Hepatic stellate cell (primary cell): Measurements from ENCODE around the gene ATF7.

ENCODE experiments used
- DNase-seq: peaks from one replicate; pipeline ENCODE4 v3.0.0; 2011; ENCODE audit warnings: low spot score

The ATF7 gene

DNA sequence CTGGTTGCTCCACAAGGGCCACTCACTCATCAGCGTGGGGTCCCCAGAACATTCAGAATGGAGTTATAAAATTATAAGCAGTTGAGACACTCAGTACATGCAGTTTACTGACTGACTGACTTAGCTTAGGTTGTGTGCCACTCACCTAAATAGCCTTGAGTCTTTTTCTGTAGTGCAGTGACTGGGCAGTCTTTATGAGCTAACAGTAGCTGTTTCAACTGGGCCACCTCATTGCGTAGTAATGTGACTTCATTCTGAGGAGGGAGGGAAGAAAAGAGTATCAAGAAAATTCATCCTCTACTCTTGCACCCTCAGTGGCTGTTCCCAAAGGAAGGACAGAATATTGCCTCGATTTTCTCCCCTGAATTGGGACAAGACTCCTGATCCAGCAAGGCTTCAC is 103.1 kb downstream of the ATF7 start:
- DNase-seq = no peak

DNA sequence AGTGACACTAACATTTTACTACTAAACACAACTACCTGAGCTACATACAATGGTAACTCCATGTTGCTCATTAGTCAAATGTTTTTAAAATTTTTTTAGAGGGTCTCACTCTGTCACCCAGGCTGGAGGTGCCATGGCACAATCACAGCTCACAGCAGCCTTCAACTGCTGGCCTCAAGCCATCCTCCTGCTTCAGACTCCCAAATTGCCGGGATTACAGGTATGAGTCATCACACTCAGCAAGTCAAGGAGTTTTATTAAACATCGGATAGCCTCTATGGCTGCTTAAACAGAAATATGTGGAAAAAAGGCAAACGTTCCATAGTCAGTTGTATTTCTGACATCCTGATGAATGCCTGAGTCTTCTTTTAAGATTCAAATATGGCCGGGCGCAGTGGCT is 107.8 kb downstream of the ATF7 start:
- DNase-seq = no peak

DNA sequence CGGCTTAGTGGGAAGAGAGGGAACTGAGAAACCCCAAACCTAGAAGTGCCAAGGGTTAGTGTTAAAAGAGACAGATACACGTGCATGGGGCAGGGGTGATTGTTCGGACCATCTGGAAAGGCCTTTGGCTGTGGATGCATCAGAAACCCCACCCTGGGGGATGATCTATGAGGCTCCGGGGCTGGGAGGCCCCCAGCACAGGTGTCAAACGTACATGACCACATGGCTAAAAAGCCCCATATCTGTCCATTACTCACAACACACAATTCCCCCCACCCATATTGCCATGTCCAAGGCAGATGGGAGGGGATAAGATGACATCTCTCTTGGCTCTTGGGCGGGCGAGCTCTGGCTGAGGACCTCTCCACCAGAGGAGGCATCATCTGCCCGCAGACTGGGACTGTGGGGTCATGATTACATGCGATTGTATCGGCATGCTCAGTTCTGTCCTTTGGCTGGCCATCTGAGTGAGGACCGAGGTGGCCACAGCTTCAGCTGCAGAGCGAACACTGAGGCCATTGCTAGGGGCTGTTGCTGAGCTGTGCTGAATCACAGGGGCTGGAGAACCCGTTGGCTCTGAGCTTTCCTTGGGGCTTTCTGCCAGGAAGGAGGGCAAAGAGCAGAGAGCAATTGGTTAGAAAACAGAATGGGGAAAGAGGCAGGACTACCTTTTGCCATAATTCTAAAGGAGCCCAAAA is 109.3 kb downstream of the ATF7 start:
- no peak for DNase-seq

DNA sequence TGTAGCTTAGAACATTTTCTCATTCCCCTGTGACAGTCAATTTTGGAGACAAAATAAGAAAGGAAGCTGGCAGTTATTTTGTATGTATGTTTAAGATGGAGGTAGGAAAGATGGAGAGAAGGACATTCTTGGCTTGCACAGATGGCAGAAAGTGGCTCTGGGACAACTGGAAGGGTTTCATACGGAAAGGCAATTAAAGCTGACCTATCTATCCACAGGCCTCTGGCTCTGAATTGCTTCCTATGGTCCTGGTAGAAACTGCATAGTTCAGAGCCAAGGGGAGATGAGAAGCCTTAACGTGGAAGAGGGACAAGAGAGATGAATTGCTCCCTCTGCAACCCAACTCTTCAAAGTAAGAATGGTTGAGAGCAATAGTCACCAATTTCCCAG is 110.9 kb downstream of the ATF7 start:
- no peak for DNase-seq

DNA sequence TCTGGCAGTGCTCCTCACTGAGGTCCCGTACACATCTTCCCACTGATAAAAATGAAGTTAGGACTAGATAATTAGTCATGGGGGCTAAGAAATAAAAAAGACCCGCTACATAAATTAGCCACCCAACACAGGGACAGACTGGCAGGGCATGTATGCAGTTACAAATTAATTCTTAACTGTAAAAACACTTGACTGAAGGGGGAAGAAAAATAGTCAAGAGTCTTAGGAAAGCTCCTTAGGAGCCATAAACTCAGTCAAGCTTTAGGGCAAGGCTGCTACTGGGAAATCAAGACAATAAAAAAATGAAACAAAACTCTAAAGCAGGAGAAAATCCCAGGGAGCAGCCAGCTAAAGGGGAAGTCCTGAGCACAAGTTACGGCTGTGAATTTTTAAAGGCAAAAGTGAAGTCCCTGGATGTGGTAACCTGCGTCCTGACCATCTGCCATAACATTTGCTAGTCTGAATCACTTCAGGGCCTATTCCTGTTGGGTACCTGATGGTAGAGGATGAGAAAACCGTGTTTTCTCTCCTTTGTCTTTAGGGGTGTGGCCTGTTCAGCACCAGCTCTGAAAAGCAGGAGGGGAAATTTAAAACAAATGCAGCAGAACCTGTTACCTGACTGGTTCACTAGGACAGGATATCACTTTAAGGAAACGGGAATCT is 111.4 kb downstream of the ATF7 start:
- DNase-seq = no peak

DNA sequence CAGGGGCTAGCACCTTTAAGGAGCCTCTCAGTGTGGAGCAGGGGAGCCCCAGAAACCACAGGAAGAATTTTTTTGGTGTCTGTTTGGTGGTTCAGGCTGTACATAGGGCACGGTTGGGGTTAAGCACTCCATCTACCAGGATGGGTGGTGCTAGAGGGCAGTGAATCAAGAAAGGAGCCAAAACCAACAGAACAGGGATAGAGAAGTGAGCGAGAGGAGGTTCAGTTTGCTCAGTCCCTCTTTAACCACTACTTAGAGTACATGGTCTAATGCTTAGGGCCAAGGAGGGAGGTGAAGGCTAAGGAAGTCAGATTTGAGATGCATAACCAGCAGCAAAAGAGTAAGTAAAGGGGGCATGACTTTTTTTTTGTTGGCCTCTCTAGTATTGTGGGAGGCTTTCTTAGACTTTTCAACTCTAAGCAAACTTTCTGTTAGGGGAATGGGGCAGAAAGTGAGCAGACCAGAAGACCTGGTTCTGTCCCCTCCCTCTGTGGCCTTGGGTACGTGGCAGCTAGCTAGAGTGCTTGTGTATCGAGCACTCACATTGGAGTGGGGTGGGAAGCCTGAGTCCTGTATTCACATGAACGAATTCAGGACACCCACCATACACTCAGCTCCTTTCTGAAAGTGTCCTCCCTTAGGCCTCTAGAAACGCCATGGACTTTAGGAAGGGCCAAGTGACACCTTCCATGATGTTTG is 112.3 kb downstream of the ATF7 start:
- no peak for DNase-seq

DNA sequence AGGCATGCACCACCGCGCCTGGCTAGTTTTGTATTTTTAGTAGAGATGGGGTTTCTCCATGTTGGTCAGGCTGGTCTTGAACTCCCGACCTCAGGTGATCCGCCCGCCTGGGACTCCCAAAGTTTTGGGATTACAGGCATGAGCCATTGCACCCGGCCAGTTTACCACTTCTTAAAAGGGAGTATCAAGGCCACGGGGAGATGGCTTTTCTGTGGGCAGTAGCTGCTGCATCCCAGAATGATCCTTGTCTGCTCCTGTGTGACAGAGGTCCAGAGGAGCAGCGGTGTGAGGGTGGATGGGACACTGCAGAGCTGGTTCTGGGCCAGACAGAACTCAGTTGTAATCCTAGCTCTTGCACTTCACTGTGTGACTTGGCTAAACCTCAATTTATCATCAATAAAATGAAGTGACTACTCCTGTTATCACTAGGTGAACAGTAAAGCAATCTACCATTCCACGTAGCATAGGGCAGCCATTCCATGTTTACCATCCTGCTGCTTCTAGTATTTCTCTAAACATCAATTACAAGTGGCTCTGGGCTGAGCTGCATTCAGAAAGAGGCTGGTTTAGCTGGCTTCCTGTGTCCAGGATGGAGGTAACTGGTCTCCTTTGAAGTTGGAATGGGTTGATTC is 115.9 kb downstream of the ATF7 start:
- no peak for DNase-seq

DNA sequence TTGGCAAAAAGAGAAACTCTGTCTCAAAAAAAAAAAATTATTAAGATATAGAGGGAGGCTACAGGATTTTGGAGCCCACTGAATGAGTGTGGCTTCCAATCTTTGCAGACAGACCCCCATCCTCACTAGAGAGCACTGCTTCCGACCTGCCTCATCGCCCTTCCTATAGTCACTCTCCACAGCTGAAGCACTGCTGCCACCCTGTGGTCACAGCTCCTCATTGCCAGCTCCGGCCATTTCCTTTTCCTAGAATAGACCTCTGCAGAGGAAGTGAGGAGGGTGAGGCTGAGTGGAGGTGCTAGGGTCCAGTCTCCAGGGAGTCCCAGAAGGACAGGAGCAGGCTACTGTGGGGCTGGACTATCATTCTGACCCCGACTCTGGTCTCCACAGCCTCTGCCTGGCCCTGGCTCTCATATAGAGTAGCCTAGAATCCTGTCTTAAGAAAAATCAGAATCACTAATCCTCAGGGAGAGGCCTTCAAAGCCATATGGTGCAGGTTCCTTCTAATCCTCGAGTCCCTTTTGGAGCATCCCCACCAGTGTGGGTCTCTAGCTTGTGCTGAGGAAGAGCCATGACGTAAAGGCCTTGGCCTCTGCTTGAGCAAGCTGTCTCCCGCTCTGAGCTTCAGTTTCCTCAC is 117.5 kb downstream of the ATF7 start:
- DNase-seq = peak; percentile 76

DNA sequence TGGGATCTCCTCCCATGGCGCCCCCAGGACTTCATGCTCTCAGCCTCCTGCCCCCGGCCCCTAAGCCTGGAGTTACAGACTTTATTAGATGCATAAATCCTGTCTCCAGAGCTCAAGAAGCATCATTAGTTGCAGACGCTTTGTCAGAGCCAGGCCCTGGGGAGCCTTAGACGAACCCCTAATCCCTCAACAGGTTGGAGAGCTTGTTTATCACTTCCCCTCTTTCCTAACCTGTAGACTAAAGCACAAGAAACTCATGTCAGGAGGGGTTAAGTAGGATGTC is 118.6 kb downstream of the ATF7 start:
- DNase-seq = no peak

DNA sequence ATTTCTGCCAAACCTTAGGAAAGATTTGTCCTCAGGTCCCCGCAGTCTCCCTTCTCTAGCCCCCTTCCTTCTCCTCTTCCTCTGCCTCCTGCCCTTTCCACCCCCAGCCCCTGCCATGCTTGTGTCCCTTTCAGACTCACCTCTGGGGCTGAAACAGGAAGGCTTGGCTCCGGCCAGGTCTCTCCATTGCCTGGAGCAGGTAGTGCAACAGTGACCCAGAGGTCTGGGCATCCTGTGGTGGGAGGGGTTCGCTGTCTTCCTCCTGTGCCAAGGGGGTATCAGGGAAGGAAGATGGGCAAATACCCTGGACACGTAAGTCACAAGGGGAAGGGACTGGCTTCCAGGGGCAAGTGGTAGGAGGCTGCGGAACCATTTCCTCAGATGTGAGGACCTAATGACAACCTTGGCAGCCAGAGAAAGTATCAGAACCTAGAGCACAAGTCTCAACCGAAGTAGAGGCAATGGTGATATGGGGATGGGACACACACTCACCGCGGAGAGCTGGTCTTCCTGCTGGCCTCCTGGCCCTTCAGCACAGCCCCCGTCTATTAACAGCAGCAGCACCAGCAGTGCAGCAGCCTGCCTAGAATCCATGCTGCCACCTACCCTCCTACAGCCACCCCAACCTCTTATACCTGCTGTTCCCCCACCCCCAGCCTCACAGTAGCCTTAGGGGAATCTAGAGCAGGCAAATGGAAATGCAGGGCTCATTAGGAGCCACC is 119.1 kb downstream of the ATF7 start, which contains the start of gene NPFF:
Gene NPFF (minus strand): TSS at position 604 of the 722 bp plus-strand sequence. CDS start 10 bp downstream, at position 594.
- no peak for DNase-seq

DNA sequence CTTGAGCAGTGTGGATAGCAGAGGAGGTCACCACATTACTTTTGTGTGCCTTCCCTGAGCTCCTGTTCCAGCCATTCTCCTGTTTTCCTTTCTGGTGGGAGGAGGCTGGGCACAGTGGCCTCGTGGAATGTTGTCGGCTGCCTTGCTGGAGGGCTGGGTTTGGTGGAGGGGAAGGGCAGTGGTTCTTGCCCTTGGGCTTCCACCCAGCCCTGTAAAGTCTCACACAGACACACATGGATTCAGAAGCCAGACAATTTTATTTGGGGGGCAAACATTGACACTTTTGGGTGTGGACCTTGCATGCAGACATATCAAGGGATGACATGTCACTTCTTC is 119.8 kb downstream of the ATF7 start:
- DNase-seq = no peak

DNA sequence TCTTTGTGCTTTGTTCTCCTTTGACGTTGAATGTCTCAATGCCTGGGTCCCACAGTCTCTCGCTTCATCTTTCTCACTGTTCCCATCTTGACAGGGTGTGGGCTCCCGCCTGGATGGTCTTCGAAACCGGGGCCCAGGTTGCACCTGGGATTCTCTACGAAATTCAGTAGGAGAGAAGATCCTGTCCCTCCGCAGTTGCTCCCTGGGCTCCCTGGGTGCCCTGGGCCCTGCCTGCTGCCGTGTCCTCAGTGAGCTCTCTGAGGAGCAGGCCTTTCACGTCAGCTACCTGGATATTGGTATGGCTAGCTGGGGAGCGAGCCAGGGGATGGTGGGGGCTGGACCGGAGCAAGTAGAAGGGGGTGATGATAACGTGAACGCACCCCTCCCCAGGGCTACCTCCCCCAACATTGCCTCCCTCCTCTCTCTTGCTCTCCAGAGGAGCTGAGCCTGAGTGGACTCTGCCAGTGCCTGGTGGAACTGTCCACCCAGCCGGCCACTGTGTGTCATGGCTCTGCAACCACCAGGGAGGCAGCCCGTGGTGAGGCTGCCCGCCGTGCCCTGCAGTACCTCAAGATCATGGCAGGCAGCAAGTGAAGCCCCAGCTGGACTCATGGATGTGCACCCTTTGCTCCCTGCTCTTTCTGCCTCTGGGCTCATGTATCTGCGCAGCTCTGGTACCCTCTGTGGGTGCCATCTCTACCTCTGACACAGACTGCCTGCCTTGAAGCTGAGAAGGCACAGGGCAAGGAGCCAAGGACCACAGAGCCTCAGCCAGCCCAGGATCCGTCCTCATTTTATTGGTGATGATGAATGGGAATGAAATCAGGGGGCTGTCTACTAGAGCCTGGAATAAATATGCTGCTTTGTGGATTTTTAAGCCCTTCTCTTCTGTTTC is 120.4 kb downstream of the ATF7 start:
- DNase-seq = no peak

DNA sequence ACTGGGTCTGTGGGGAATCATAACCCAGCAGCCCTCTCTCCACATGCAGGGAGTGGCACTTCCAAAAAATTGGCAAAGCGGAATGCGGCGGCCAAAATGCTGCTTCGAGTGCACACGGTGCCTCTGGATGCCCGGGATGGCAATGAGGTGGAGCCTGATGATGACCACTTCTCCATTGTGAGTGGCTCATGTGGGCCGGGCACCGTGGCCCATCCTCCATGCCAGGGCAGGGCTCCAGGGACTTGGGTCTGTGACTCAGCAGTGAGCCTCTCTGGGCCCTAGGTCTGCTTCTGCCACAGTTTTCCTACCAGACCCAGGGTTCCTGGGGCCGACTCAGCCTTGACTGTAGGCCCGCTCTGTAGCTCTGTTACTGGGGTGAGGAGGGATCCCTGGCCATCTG is 121.1 kb downstream of the ATF7 start:
- DNase-seq = peak; percentile 53

DNA sequence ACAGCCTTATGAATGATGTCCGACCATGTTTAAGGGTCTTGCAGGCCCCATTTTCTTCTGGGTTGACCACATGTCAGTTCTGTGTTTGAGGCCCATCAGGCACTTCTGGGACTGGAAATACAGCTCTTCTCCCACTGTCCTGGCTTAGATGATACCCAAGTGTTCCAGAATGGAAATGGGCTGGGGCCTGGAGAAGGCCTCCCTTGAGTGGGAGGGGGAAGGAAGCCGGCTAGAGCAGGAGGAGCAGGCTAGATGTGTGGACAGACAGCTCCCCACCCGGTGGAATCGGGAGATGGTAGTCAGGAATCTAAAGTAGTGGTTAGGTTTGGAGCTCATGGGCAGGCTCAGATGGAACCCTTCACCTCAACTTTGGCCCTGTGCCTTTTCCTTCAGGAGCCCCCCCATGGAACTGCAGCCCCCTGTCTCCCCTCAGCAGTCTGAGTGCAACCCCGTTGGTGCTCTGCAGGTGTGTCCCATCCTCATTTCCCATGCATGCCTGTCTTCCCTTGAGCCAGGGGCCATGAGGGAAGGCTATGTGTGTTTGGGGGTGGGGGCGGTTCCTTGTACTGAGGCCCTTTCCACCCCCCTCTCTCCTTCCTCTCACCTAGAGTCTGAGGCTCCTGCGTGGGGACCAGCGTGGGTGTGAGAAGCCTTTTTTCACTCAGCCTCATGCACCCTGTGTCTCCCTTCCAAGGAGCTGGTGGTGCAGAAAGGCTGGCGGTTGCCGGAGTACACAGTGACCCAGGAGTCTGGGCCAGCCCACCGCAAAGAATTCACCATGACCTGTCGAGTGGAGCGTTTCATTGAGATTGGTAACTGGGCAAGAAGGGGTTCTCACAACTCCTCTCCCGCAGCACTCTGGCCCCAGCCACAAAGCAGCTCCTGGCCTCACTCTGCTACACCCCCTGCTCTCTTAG is 121.9 kb downstream of the ATF7 start:
- DNase-seq = no peak

DNA sequence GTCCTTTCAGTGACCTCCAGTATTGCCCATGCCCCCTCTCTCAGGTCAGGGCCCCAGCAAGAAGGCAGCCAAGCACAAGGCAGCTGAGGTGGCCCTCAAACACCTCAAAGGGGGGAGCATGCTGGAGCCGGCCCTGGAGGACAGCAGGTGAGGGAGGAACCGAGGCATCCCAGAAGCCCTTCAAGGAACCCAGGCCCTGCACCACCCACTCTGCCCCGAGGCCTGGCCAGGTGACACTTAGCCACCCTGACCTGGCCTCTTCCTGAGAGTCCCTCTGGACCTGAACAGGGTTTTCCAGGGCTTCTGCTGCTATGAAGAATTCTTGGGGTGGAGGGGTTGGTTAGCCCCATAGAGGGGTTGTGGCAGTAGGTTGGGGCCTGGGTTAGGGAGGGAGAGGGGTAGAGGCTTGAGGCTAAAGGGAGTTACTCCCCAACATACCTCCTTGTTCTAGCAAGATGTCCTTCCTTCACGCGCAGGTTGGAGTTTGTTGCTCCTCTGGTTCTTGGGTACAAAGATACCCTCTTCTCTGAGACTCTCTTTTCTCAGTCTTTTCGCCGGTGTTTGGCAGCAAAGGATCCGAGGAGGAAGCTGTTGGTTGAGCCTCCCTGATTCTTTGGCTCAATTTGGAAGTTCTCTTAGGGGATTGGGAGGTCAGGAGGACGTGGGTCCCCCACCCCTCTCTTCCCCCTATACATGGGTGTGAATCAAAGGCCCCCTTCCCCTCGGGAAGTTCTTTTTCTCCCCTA is 123.0 kb downstream of the ATF7 start:
- DNase-seq = no peak

DNA sequence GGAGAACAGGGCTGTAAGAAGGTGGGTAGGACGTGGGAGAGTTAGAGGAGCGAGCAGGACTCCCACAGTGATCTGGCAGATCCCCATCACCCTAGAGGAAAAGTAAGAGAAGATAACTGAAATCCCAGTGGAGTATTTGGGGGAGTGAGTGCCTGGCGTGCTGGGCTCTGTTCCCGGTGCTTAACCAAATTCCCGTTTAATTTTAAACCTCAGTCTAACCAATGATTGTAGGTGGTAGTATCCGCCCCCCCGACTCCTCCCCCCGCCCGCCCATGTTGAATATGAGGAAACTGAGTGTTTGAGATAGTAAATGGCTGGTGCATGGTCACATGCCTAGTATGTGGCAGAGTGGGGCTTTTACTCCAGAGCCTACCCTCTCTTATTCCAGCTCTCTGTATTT is 123.9 kb downstream of the ATF7 start:
- DNase-seq = peak; percentile 60

DNA sequence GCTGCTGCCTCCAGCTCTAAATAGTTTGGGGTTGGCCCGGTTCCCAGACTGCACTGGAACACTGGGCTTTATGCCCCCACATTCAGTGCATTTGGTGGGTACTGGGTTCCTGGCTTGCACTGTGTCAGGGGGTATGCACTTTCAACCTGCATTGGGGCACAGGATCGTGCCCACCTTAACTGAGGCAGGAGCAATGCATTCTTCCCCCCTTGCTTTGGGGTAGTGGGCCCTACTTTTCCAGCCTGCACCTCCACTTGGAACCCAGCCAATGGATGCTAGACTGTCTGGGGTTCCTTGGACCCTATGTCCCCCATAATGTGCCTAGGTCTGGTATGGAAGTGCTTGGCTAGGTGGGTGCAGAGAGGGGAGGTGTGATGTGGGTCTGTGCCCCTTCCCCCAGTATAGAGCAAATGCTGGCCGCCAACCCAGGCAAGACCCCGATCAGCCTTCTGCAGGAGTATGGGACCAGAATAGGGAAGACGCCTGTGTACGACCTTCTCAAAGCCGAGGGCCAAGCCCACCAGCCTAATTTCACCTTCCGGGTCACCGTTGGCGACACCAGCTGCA is 124.5 kb downstream of the ATF7 start:
- DNase-seq = no peak

DNA sequence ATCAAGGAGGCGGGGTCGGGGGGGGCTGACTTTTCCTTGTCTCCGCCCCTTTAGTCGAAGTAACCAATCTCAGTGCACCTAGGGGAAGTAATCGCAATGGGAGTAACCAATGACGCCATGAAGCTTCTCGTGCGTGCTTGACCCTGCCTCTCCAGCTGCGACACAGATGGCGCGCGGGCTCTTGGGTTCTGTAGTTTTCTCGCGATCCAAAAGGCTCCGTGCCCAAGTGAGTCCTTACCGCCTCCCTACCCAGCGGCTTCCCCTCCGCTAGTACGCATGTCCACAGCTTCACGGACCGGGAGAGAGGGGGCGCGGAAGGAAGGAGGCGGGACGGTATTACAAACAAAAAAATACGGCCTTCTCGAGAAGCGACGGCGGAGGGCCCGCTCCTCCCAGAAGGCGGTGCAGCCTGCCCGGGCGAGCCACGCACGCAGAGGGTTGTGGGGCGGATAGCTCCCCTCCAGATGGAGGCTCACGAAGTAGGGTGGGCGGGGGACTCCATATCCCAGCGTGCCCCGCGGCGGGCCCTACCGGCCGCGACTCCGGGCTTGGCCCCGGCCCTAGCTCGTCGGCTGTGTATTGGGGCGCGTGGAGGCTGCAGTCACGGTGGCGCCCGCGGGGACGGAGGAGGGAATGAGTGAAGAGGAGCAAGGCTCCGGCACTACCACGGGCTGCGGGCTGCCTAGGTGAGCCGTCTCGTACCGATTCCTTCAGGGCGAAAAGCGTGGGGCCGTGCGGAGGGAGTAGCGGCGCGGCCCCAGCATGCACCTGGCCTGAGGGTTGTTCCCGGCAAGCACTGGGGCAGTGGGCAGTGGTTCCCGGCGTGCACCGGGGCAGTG is 125.2 kb downstream of the ATF7 start, which contains the start of gene TARBP2:
Gene TARBP2 (plus strand): TSS at position 508 of the 839 bp plus-strand sequence. CDS start 126 bp downstream, at position 634.
- DNase-seq = peak; percentile 97
